NOMO-1 treated with DMSO at 0.1 percent for 48 hours (cell line): ENCODE data around the gene CYP24A1.
"Not testable (repeated sequence)": the region's sequence is repeated elsewhere in the genome, so short reads cannot be mapped to it uniquely, and the experiment has no call there.

Experiments used
- DNase-seq: peaks from one replicate; lab custom pipeline; 2025; ENCODE audit not compliant: unreplicated experiment; lab: John Stamatoyannopoulos, UW

The CYP24A1 gene

DNA sequence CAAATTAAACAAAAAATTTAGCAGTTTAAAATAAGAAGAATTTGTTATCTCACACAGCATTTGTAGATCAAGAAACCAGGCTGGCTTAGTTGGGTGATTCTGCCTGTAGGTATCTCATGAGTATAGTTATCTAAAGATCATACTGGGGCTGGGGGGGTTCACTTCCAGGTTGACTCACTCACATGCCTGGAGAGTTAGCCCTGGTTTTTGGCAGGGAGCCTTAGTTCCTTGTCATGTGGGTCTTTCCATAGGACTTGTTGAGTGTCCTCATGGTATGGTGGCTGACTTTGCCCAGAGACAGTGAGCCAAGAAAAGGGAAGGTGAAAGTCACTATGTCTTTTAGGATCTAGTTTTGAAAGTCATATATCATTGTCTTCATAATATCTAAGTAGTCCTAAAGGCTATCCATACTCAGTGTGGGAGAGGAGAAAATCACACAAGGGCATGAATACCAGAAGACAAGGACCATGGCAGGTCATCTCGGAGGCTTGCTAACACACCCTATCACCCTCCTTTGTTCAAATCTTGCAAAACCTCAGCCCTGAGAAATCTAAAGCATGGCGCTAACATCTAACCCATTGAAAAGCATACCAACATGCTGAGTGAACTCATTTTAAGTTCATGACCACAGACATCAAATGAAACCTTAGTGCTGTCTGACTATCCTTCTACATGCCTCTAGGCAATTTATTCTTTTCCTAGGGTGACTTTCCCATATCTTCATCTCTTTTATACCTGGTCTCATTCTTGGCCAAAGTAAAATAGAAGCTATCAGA, 39.2 kb downstream of the CYP24A1 start:
- no peak for DNase-seq

DNA sequence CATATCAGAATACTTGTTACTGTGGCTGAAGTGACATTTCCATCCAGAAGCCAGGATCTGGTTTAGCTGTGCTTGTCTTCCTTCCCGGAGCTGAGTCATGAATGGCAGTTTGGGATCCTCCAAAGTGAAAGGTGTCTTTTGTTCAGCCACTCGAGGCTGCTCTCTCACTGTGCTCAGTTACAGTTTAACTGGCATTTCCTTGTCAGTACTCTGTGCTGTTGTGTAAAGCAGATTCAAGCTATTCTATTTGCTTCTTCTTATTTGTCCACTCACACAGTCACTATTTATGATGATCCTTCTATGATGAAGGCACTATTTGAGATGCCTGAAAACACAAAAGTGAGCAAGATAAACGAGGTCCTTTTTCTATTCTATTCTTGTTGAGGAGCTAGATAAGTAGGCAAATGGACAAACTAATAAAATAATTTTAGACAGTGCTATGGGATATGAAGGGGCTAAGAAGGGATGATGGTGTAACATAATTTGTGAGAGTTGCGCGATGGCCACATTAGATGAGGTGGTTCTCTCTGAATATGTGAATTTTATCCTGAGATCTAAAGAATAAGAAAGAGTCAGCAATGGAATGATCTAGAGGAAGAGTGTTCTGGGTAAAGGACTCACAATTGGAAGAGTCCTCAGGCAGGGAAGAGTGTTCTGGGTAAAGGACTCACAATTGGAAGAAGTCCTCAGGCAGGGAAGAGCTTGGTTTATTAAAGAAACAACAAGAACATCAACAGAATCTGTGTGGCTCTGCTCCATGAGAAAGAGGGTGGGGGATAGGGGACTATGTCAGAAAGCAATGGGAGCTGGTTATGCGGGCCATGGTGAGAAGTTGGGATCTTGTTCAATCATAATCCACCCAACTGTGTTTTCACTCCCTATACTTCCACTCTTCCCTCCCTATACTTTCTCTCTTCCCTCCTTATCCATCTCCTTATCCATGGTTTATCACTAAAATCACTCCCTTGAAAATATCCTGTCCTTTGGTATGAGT, 40.1 kb downstream of the CYP24A1 start:
- no peak for DNase-seq

DNA sequence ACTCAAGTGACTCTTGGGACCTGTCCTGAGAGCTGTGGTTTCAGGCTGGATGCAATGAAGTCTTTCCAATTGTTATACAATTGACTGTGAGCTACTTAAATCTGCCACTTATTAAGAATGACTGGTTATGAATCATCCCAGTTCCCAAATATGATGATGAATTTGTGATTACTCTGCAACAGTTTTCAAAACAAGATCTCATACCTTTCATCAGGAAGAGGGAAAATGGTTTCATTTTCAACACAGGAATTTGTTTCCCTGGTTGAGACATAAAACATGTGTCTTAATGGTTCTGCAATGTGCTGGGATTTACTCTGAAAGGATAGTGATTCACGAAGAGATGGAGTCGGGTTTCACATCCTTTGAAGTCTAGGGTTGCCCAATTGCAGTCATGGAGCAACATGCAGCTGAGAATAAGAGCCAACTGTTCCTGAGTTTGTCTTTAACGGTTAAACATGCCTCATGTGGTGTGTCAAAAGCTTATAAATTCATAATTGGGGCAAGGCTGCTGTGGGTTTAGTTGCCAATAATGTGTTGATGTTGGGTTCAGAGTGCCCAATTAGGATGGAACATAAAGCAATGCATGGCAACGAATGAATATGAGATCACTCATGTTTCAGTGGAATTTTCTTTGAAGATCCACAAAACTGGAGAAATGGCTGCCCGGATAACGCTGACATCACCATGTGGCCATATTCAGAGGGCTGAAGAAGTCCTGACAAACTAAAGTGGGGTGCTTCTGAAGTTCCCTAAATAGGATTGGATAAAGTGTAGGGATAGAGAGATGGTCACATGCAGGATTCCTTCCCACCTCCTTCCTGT, 41.0 kb downstream of the CYP24A1 start:
- DNase-seq: peak; percentile 84

DNA sequence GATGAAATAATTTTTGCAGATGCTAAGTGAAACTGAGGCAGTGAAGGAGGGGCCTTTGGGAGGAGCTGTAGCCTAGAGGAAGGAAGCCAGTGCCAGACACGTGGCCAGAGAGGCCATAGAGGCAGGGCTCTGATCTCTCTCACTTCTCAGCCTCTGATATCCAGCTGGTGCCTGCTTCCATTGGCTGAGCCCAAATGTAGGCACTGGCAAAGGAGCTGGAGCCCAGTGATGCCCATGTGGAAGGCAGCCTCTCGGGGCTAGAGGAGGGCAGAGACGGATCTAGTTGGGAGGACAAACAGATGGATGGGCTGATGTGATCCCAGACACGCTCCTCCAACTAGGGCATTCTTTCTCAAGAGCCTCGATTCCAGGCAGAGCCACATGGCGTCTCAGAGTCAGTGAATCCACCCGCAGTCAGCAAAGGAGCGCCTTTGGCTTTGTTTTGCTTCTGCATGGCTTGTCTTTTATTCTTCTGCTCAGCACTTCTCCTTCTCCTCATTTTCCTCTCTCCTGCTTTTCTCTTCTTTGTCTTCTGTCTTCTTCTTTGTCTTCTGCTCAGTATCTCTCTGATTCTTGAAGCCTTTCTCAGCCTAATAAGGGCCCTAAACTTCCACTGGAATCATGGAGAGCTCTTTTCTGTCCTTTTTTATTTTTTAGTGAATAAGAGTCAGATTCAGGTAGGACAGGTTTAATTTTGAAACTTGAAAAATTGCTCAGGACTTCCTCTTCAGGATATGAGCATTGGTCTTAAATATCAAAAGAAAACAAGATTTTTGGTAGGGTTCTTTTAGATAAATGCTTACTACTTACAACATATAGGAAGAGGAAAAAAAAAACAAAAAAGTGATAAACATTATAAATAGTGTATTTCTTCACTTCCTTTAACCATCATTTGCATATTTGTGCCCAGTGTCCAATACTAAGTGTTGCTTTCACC, 41.8 kb downstream of the CYP24A1 start:
- DNase-seq: peak; percentile 69

DNA sequence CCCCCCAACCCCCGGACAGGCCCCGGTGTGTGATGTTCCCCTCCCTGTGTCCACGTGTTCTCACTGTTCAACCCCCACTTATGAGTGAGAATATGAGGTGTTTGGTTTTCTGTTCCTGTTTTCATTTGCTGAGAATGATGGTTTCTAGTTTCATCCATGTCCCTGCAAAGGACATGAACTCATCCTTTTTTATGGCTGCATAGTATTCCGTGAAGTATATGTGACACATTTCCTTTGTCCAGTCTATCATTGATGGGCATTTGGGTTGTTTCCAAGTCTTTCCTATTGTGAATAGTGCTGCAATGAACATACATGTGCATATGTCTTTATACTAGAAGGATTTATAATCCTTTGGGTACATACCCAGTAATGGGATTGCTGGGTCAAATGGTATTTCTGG, 42.7 kb downstream of the CYP24A1 start:
- DNase-seq: not testable (repeated sequence)

DNA sequence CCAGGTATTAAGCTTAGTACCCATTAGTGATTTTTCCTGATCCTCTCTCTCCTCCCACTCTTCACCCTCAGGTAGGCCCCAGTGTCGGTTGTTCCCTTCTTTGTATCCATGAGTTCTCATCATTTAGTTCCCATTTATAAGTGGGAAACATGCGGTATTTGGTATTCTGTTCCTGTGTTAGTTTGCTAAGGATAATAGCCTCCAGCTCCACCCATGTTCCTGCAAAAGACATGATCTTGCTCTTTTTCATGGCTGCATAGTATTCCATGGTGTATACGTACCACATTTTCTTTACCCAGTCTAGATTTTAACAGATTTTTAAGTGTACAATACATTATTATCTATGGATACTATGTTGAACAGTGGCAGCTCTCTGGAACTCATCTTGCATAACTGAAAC, 44.4 kb downstream of the CYP24A1 start:
- DNase-seq: no peak

DNA sequence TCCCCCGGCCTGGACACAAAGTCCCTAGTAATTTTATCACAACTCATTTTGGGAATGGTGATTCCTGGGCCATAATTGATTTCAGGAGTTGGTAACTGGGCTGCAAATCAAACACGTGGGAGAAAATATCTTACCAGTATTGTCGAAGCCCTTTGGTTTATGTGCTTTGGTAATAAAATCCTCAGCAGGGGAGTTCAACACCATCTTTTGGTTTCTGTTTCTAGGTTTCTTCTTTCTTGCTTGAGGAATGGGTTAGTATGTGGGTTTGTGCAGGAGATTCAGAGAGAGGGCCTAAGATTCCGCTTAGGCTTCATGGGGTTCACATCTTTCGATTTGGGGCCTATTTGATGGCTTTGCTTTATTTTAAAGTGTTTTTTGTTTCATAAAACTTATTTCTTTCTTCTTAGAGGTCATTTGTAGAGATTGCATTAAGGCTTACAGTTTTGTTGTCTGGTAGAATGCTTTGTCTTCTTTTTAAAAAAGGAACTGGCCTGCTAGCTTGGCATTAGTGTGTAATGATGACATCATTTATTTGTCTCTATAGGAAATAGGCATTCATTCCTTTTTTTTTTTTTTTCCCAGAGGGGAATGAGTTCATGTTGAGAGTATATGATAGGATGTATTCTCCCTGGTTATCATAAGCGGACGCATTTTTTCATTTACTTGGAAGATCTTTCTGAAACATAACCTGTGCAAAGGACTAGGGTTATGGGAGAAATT, 45.8 kb downstream of the CYP24A1 start:
- no peak for DNase-seq

DNA sequence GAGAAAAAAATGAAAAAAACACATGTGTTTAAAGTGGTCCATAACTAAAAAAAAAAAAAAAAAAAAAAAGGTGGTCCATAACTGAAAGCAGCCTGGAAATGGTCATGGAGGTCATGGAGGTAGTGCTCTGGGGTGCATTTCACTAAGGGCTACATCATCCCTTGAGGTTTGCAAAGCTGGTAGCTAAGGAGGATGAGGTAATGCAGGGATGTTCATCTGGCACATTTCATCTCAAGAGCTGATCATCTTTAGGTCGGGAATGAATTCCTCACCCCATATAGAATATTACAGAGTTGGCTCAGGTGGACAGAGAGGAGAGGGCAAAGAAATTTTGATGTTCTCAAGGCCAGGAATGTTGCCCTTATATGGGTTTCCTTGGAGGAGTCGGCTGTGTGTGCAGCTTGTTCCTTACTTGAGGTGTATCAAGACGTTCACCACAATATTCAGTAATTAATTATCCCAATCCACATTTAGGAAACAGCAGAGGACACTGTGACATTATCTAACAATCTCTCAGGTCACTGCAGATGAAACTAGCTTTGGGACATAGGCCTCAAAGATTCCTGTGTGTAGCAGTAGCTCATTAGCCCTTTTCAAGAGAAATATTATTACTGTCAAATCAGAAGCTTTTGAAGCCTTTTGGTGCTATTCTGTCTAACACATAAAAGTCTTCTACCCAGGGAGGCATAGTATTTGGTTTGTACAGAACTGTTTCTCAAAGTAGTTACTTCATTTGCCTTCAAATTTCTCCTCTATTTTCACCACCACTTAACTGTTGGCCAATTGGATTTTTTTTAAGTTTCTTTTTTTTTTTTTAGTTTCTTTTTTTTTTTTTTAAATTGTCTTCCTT, 46.8 kb downstream of the CYP24A1 start:
- no peak for DNase-seq

DNA sequence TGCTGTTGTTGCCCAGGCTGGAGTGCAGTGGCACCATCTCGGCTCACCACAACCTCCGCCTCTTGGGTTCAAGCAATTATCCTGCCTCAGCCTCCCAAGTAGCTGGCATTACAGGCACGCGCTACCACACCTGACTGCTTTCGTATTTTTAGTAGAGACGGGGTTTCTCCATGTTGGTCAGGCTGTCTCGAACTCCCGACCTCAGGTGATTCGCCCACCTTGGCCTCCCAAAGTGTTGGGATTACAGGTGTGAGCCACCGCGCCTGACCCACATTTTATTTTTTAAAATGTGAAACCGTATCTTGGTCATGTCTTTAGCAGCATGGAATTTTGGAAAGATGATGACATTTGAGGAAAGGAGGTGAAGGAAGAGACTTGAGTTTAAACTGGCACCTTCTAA, 47.5 kb downstream of the CYP24A1 start:
- not testable (repeated sequence) for DNase-seq

DNA sequence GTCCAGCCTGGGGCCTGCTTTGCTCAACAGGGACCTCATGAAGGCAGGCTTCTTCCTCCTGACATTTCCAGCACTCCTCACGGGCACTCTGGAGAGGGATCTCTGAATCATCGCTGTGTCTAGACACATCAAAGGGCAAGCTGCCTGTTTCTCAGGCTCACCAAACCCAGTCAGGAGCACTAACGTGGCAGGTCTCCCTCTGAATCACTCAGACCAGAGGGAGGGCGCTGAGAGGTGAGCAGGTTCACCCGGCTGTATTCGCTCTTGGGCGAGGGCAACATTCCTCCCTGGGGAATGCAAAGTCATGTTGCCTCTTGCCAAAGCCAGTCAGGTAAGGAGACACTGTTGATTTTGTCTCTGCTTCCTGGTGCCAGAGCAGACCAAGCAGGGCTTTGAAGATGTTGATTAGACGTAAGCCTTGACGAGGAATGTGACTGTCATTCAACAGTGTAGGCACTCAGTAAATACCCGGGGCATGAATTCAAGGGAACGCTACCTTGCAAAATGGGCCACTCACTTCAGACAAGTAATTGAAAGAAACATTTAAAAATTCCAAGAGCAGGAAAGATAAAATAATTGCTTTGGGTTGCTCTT, 50.1 kb downstream of the CYP24A1 start:
- no peak for DNase-seq

DNA sequence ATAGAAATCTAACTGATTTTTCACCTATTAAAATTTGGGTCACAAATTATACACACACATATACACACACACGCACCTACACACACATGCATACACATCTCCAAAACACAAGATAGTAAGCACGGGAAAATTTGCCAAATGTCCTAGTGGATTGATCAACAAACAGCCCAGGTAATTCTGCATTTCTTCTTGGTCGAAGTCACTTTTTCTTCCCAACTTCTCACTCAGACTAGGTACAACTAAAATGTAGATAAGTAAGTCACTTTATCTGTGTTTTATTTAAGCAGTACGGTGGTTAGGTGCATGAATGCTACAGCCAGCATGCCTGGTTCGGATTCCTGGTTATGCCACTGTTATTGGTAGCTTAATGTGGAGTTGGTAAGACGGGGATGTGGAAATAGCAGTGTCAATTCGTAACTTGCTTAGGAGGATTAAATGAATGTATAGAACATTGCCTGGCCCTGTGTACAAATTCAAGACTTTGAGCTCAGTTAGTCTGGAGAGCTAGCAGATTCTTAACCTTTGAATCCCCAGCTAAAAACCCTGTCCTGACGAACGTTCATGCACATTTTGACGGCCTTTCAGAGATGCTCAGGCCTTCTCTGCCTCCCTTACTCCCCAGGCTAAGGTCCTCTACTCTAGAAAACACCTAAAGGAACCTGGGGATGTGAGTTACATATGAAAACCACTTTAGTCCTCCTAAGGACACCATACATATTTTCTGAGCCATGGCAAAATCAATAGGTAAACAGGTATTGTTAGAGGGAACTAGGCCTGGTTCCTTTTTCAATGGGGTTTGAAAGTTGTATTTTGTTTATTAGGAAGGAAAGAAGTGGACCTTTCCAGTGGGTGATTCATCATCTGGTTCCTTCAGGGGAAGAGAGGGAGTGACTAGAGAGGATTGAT, 50.9 kb downstream of the CYP24A1 start:
- no peak for DNase-seq

DNA sequence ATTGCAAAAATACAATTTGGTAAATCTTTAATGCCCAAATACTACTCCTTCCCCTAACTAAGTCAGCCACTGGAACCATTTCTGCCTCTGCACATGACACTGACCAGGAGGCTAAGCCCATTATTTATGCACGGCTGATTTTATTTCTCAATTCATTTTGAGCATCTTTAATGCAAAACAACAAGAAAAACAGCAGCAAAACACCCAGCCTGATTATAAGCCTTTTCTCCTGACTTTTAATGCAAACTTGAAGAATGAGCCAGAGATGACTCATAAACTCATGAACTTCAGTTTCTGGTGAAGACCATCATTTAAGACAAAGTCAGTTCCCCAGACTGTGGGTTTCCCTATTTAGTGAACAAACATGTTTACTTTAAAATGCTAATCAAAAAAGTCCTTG, 51.6 kb downstream of the CYP24A1 start:
- DNase-seq: peak; percentile 16

DNA sequence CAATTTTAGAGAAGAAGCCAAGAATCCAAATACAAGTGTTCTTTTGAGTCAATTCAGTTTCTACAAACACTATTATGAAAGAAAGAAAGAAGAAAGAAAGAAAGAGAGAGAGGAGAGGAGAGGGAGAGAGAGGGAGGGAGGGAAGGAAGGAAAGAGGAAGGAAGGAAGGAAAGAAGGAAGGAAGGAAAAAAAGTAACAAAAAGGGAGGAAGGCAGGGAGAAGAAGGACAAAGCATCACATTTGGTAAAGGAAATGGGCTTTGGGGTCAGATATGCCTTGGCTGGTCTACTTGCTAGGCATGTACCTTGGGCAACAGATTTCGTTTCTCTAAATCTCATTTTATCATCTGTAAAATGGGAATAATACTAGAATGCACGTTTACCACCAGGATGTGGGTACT, 54.0 kb downstream of the CYP24A1 start:
- no peak for DNase-seq

DNA sequence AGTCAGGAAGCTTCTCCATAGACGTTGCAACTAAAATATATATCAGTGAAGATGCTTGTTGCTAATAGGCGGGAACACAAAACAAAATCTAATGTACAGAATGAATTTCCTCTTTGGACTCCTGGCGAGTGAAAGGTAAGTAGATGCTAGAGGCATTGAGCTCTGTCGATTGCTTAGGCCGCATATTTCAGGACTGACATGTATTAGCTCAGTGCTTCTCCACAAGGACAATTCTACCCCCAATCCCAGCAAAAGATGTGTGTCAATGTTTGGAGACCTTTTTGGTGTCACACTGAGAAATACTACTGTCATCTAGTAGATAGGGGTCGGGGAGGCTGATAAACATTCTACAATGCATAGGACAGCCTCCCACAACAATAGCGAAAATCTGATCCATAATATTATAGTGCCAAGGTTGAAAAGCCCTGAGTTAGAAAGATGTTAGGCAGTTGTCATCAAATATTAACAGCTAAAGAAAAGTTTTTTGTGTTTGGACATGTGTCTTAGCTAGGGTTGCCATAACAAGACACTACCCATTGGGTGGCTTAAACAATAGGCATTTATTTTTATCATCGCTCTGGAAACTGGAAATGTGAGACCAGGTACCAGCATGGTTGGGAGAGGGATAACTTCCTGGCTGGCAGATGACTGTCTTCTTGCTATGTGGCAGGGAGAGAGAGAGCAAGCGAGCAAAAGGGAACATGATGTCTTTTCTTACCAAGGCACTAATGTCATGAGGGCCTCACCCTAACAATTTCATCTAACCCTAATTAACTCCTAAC, 55.4 kb downstream of the CYP24A1 start:
- no peak for DNase-seq

DNA sequence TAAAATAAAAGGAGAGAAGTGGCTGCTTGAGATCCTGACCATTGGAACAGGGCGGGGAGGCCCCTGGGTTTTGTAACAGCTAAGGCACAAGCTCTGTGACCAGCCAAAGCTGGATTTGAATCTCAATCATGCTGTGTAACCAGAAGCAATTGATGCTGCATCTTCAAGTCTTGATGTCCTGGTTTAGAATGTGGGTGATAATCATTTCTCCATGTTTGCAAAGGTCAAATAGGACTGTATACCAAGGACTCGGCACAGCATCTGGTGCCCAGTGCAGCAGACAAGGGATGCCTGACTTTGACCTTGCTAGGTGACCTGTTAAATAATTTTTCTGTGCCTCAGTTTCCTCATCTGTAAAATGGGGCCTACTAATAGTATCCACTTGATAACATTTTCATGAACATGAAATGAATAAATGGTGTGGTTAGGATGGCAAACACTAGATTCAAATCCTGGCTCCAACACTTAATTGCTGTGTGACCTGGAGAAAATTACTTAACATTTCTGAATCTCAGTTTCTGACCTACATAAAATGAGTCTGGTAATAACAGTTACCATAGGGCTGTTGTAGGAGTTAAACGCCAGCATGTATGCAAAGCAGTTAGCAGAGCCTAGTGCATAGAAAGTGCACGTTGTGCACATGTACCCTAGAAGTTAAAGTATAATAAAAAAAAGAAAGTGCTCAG, 57.1 kb downstream of the CYP24A1 start:
- DNase-seq: no peak
